Ureter (tissue), 1 donor: ENCODE results near the gene PDXDC1. TPM values are rescaled to one million over a fixed set of nuclear protein-coding genes. Genes with fewer than 3 reads are reported as not detected.
"Not testable (repeated sequence)": the region's sequence is repeated elsewhere in the genome, so short reads cannot be mapped to it uniquely, and the experiment has no call there.

Experiments
- DNase-seq: peaks from one replicate; pipeline ENCODE4 v3.0.0-alpha.2; 2020; ENCODE audit warnings: low spot score
- total RNA-seq: library from RNA; stranded (reverse); gene quantifications from one replicate; pipeline ENCODE4 v1.2.4, GENCODE V29; 2023
- donor health status: DM: yes; HTN: yes; CAD: no.

Gene PDXDC1
- total RNA-seq, 1 donor from 2014 or later: 133 TPM

GRCh38 chr16:15037003-15037402, 62.2 kb downstream of the PDXDC1 start:
- DNase-seq: no peak

- DNase-seq: no peak
These were observed 62.9 kb downstream of the PDXDC1 start for GRCh38 chr16:15037745-15038144.

GRCh38 chr16:15038689-15039088, 63.9 kb downstream of the PDXDC1 start:
- DNase-seq: no peak

- DNase-seq: peak; percentile 84
These were observed 66.6 kb downstream of the PDXDC1 start for GRCh38 chr16:15041271-15042004.

GRCh38 chr16:15043344-15043743, 68.5 kb downstream of the PDXDC1 start:
- no peak for DNase-seq

- DNase-seq: no peak
These were observed 69.5 kb downstream of the PDXDC1 start for GRCh38 chr16:15044286-15044685.

GRCh38 chr16:15045270-15045669, 70.4 kb downstream of the PDXDC1 start:
- not testable (repeated sequence) for DNase-seq

GRCh38 chr16:15046692-15047376, 72.0 kb downstream of the PDXDC1 start:
- no peak for DNase-seq

- DNase-seq: no peak
These were observed 74.9 kb downstream of the PDXDC1 start for GRCh38 chr16:15049581-15050180.

- not testable (repeated sequence) for DNase-seq
These were observed 75.6 kb downstream of the PDXDC1 start for GRCh38 chr16:15050440-15050839.

- no peak for DNase-seq
These were observed 76.6 kb downstream of the PDXDC1 start for GRCh38 chr16:15051387-15051951.

- no peak for DNase-seq
These were observed 78.1 kb downstream of the PDXDC1 start for GRCh38 chr16:15052747-15053476.

GRCh38 chr16:15053904-15054303, 79.1 kb downstream of the PDXDC1 start:
- no peak for DNase-seq

- DNase-seq: no peak
These were observed 79.7 kb downstream of the PDXDC1 start for GRCh38 chr16:15054357-15055140.

GRCh38 chr16:15055141-15056053, 80.6 kb downstream of the PDXDC1 start:
- DNase-seq: peak; percentile 66

- DNase-seq: no peak
These were observed 83.0 kb downstream of the PDXDC1 start for GRCh38 chr16:15057681-15058417.

GRCh38 chr16:15059324-15059723, 84.5 kb downstream of the PDXDC1 start:
- no peak for DNase-seq

GRCh38 chr16:15062085-15062810, 87.4 kb downstream of the PDXDC1 start:
- DNase-seq: not testable (repeated sequence)
